HEK293 (cell line): Measurements from ENCODE around the gene SAG.

Experiments used
- BCL11B ChIP-seq: fragments of 450-650 bp; formaldehyde crosslinking; IDR thresholded peaks from 2 replicates; pipeline ENCODE4 v1.5.1; 2016; ENCODE audit warnings: low read depth, missing biosample characterization, missing genetic modification characterization
- GLI2 ChIP-seq: fragments of 450-650 bp; formaldehyde crosslinking; IDR thresholded peaks from 2 replicates; pipeline ENCODE4; 2017; ENCODE audit warnings: missing biosample characterization, missing genetic modification characterization, low read depth, borderline replicate concordance
- GLIS1 ChIP-seq: fragments of 450-650 bp; formaldehyde crosslinking; IDR thresholded peaks from 2 replicates; pipeline ENCODE4 v1.5.1; 2016; ENCODE audit warnings: missing biosample characterization, missing genetic modification characterization
- GLIS2 ChIP-seq: fragments of 450-650 bp; formaldehyde crosslinking; IDR thresholded peaks from 2 replicates; pipeline ENCODE4 v1.5.1; 2016; ENCODE audit warnings: missing biosample characterization, missing genetic modification characterization
- KLF7 ChIP-seq: fragments of 450-650 bp; formaldehyde crosslinking; IDR thresholded peaks from 2 replicates; pipeline ENCODE4 v1.5.1; 2016; ENCODE audit warnings: missing biosample characterization, missing genetic modification characterization, borderline replicate concordance
- SALL2 ChIP-seq: fragments of 450-650 bp; formaldehyde crosslinking; IDR thresholded peaks from 2 replicates; pipeline ENCODE4 v1.5.0; 2017; ENCODE audit warnings: missing biosample characterization, mild to moderate bottlenecking, missing genetic modification characterization, borderline replicate concordance
- SETDB1 ChIP-seq: IDR thresholded peaks from one replicate; pipeline ENCODE4 v1.6.1; 2017; ENCODE audit warnings: mild to moderate bottlenecking, low read length, moderate library complexity, mixed read lengths; ENCODE audit not compliant: insufficient read length
- SP7 ChIP-seq: fragments of 450-650 bp; formaldehyde crosslinking; IDR thresholded peaks from 2 replicates; pipeline ENCODE4 v1.5.1; 2016; ENCODE audit warnings: missing biosample characterization, missing genetic modification characterization
- ZBTB17 ChIP-seq: fragments of 450-650 bp; formaldehyde crosslinking; IDR thresholded peaks from 2 replicates; pipeline ENCODE4 v1.5.1; 2016; ENCODE audit warnings: missing biosample characterization, missing genetic modification characterization
- ZBTB26 ChIP-seq: fragments of 450-650 bp; formaldehyde crosslinking; optimal IDR thresholded peaks from 2 replicates; pipeline ENCODE3; 2016; ENCODE audit warnings: missing biosample characterization, mild to moderate bottlenecking, missing genetic modification characterization
- ZFP3 ChIP-seq: fragments of 450-650 bp; formaldehyde crosslinking; IDR thresholded peaks from 2 replicates; pipeline ENCODE4 v1.5.1; 2016; ENCODE audit warnings: low read depth, missing biosample characterization, missing genetic modification characterization
- ZFP41 ChIP-seq: fragments of 450-650 bp; formaldehyde crosslinking; IDR thresholded peaks from 2 replicates; pipeline ENCODE4 v1.5.1; 2016; ENCODE audit warnings: missing biosample characterization, missing genetic modification characterization, borderline replicate concordance
- ZIC2 ChIP-seq: fragments of 450-650 bp; formaldehyde crosslinking; IDR thresholded peaks from 2 replicates; pipeline ENCODE4 v1.5.1; 2016; ENCODE audit warnings: missing biosample characterization, missing genetic modification characterization
- ZNF114 ChIP-seq: fragments of 450-650 bp; formaldehyde crosslinking; IDR thresholded peaks from 2 replicates; pipeline ENCODE4 v1.5.0; 2017; ENCODE audit warnings: missing biosample characterization, missing genetic modification characterization
- ZNF133 ChIP-seq: fragments of 450-650 bp; formaldehyde crosslinking; IDR thresholded peaks from 2 replicates; pipeline ENCODE4 v1.5.1; 2016; ENCODE audit warnings: missing biosample characterization, missing genetic modification characterization
- ZNF146 ChIP-seq: fragments of 450-650 bp; formaldehyde crosslinking; IDR thresholded peaks from 2 replicates; pipeline ENCODE4 v1.5.1; 2016; ENCODE audit warnings: missing biosample characterization, missing genetic modification characterization
- ZNF157 ChIP-seq: fragments of 450-650 bp; formaldehyde crosslinking; IDR thresholded peaks from 2 replicates; pipeline ENCODE4 v1.5.1; 2016; ENCODE audit warnings: missing biosample characterization, missing genetic modification characterization
- ZNF169 ChIP-seq: fragments of 450-650 bp; formaldehyde crosslinking; IDR thresholded peaks from 2 replicates; pipeline ENCODE4 v1.5.1; 2016; ENCODE audit warnings: missing biosample characterization, missing genetic modification characterization
- ZNF202 ChIP-seq: fragments of 450-650 bp; formaldehyde crosslinking; IDR thresholded peaks from 2 replicates; pipeline ENCODE4 v1.5.1; 2016; ENCODE audit warnings: missing biosample characterization, missing genetic modification characterization, borderline replicate concordance
- ZNF223 ChIP-seq: fragments of 450-650 bp; formaldehyde crosslinking; IDR thresholded peaks from 2 replicates; pipeline ENCODE4 v1.5.1; 2016; ENCODE audit warnings: missing biosample characterization, missing genetic modification characterization
- ZNF311 ChIP-seq: fragments of 450-650 bp; formaldehyde crosslinking; IDR thresholded peaks from 2 replicates; pipeline ENCODE4 v1.5.1; 2017; ENCODE audit warnings: missing biosample characterization, missing genetic modification characterization, borderline replicate concordance
- ZNF416 ChIP-seq: fragments of 450-650 bp; formaldehyde crosslinking; IDR thresholded peaks from 2 replicates; pipeline ENCODE4 v1.5.1; 2016; ENCODE audit warnings: missing biosample characterization, missing genetic modification characterization
- ZNF433 ChIP-seq: fragments of 450-650 bp; formaldehyde crosslinking; IDR thresholded peaks from 2 replicates; pipeline ENCODE4 v1.5.1; 2016; ENCODE audit warnings: missing biosample characterization, missing genetic modification characterization, low read depth
- ZNF510 ChIP-seq: fragments of 450-650 bp; formaldehyde crosslinking; IDR thresholded peaks from 2 replicates; pipeline ENCODE4 v1.5.1; 2018; ENCODE audit warnings: mild to moderate bottlenecking, missing genetic modification characterization, missing biosample characterization; ENCODE audit not compliant: insufficient replicate concordance
- ZNF514 ChIP-seq: fragments of 450-650 bp; formaldehyde crosslinking; IDR thresholded peaks from 2 replicates; pipeline ENCODE4 v1.5.1; 2016; ENCODE audit warnings: missing biosample characterization, missing genetic modification characterization
- ZNF555 ChIP-seq: fragments of 450-650 bp; formaldehyde crosslinking; conservative IDR thresholded peaks from 2 replicates; pipeline ENCODE4 v1.5.1; 2017; ENCODE audit warnings: missing biosample characterization, mild to moderate bottlenecking, missing genetic modification characterization, inconsistent platforms
- ZNF621 ChIP-seq: fragments of 450-650 bp; formaldehyde crosslinking; IDR thresholded peaks from 2 replicates; pipeline ENCODE4 v1.5.1; 2017; ENCODE audit warnings: missing biosample characterization, missing genetic modification characterization
- ZNF623 ChIP-seq: fragments of 450-650 bp; formaldehyde crosslinking; IDR thresholded peaks from 2 replicates; pipeline ENCODE4 v1.5.1; 2016; ENCODE audit warnings: missing biosample characterization, missing genetic modification characterization
- ZNF629 ChIP-seq: fragments of 450-650 bp; formaldehyde crosslinking; IDR thresholded peaks from 2 replicates; pipeline ENCODE4 v1.5.1; 2017; ENCODE audit warnings: missing biosample characterization, missing genetic modification characterization
- ZNF639 ChIP-seq: fragments of 450-650 bp; formaldehyde crosslinking; IDR thresholded peaks from 2 replicates; pipeline ENCODE4 v1.5.1; 2016; ENCODE audit warnings: missing biosample characterization, missing genetic modification characterization
- ZNF664 ChIP-seq: fragments of 450-650 bp; formaldehyde crosslinking; IDR thresholded peaks from 2 replicates; pipeline ENCODE4 v1.5.1; 2016; ENCODE audit warnings: missing biosample characterization, missing genetic modification characterization
- ZNF704 ChIP-seq: fragments of 450-650 bp; formaldehyde crosslinking; IDR thresholded peaks from 2 replicates; pipeline ENCODE4 v1.5.1; 2016; ENCODE audit warnings: missing biosample characterization, missing genetic modification characterization
- ZNF707 ChIP-seq: fragments of 450-650 bp; formaldehyde crosslinking; IDR thresholded peaks from 2 replicates; pipeline ENCODE4 v1.5.1; 2016; ENCODE audit warnings: missing biosample characterization, missing genetic modification characterization
- ZNF843 ChIP-seq: fragments of 450-650 bp; formaldehyde crosslinking; IDR thresholded peaks from 2 replicates; pipeline ENCODE4 v1.5.1; 2016; ENCODE audit warnings: missing biosample characterization, missing genetic modification characterization
- ZSCAN16 ChIP-seq: fragments of 450-650 bp; formaldehyde crosslinking; IDR thresholded peaks from 2 replicates; pipeline ENCODE4 v1.5.1; 2016; ENCODE audit warnings: missing biosample characterization, missing genetic modification characterization
- ZSCAN30 ChIP-seq: fragments of 450-650 bp; IDR thresholded peaks from 2 replicates; pipeline ENCODE4 v1.5.1; 2018; ENCODE audit warnings: missing biosample characterization, mild to moderate bottlenecking, missing genetic modification characterization, moderate library complexity
- ZSCAN4 ChIP-seq: fragments of 450-650 bp; formaldehyde crosslinking; IDR thresholded peaks from 2 replicates; pipeline ENCODE4 v1.5.1; 2017; ENCODE audit warnings: missing biosample characterization, missing genetic modification characterization
- TF ChIP-seq, protein P1 (sequence below): fragments of 450-650 bp; formaldehyde crosslinking; IDR thresholded peaks from 2 replicates; pipeline ENCODE4 v1.5.1; 2016; ENCODE audit warnings: missing biosample characterization, missing genetic modification characterization

The SAG gene

DNA sequence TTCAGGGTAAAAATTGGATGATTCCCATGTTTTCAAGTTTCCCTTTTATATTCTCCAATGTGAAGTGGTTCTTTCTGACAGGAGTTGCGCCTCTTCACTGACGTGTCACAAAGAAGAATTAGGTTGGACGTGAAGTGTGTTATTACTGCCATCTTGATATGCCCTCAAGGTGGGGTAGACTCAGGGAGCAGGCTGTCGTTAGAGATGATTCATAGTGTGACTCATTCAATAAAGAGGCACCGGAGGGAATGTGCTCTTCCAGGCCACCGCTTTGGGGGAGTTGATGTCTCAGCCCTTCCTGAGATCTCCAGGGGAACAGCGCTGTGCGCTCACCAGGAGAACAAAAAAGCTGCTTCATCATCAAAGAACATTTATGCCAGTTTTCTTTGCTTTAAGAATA is 43.1 kb downstream of the SAG start (continued):
- TF ChIP-seq ZFP41 (tag by site-specific recombination) (no peak), ZNF157 (tag by site-specific recombination) (no peak), ZNF639 (tag by site-specific recombination) (no peak), ZNF704 (no peak), ZNF843 (no peak; the same call in 1 of the 2 replicates), ZSCAN16 (tag by site-specific recombination) (no peak), ZNF433 (tag by site-specific recombination) (no peak), ZNF514 (tag by site-specific recombination) (no peak), ZNF202 (tag by site-specific recombination) (no peak), GLIS2 (peak; percentile 59; the same call in 1 of the 2 replicates), ZNF555 (tag by site-specific recombination) (no peak), ZNF629 (tag by site-specific recombination) (peak; percentile 77), BCL11B (no peak), ZBTB26 (tag by site-specific recombination) (no peak), GLIS1 (tag by site-specific recombination) (peak; percentile 93), KLF7 (tag by site-specific recombination) (no peak), ZSCAN30 (tag by site-specific recombination) (no peak), ZNF510 (tag by site-specific recombination) (no peak), ZNF707 (tag by site-specific recombination) (no peak), ZFP3 (tag by site-specific recombination) (no peak), ZNF623 (tag by site-specific recombination) (no peak), ZNF223 (no peak), SALL2 (tag by site-specific recombination) (no peak), ZNF114 (no peak), SP7 (tag by site-specific recombination) (peak; percentile 96), ZIC2 (peak; percentile 56; the same call in 1 of the 2 replicates), GLI2 (no peak), ZNF664 (tag by site-specific recombination) (no peak), ZBTB17 (no peak), ZNF621 (tag by site-specific recombination) (no peak), ZSCAN4 (tag by site-specific recombination) (no peak), ZNF146 (tag by site-specific recombination) (no peak), ZNF133 (no peak), ZNF416 (no peak), ZNF311 (tag by site-specific recombination) (no peak), SETDB1 (no peak), ZNF169 (tag by site-specific recombination) (no peak)
- TF ChIP-seq, protein P1, sequence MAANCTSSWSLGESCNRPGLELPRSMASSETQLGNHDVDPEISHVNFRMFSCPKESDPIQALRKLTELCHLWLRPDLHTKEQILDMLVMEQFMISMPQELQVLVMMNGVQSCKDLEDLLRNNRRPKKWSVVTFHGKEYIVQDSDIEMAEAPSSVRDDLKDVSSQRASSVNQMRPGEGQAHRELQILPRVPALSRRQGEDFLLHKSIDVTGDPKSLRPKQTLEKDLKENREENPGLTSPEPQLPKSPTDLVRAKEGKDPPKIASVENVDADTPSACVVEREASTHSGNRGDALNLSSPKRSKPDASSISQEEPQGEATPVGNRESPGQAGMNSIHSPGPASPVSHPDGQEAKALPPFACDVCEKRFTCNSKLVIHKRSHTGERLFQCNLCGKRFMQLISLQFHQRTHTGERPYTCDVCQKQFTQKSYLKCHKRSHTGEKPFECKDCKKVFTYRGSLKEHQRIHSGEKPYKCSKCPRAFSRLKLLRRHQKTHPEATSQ (tag by site-specific recombination), result no peak
